GM21360 (cell line): ENCODE measurements around the gene MAPK12.

Experiments
- ATAC-seq: cut with Tn5 transposase; IDR thresholded peaks from one replicate; pipeline ENCODE4 v1.9.1; 2021; ENCODE audit warnings: mild to moderate bottlenecking, moderate library complexity; ENCODE audit not compliant: unreplicated experiment

The MAPK12 gene

DNA sequence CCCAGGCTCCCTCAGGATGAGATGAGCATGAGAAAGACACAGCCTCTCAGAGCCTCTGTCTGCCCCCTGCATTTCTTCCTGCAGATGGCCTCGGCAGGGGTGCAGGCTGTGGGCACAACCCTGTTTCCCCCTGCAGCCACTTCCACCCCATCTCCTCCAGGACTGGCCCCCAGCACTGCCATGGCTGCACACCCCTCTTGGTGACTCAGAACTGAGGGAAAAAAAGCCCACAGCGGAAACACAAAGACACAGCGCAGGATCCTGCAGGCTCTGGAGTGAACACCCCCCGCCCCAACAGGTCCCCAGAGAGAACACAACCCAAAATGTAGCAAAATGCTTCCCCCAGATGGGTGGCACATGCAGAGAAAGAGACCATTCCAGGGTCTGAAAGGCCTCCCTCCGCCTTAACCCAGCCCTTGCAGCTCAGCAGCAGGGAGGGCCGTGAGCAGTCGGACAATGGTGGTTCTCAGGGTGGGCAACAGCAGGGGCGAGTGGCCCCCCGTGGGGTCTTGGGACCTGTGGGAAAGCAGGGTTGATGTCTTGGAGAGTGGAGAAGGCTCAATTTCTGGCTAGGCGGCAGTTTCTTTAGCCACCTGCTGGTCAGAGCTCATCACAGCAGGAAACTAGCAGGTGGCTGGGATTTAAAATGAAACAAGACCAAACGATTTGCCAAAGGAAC is 24.6 kb downstream of the MAPK12 start:
- ATAC-seq, result no peak

DNA sequence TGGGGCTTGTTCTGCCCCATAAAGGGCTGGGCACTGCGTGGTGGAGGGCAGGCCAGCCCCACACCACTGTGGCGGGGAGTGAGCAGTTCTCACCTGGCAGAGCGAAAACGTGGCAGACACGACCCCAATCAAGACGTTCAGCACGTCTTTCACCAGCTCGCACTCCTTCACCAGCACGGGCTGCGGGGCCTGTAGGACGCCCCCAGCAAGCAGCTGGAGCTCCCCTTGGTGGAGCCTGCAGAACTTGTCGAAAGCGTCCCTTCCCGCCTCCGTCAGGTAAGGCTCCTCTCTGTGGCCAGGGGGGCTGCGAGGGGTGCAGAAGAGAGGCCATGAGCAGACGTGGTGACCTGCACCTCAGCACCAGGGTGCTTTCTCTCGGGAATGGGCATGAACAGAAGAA is 28.3 kb downstream of the MAPK12 start:
- ATAC-seq, result no peak

DNA sequence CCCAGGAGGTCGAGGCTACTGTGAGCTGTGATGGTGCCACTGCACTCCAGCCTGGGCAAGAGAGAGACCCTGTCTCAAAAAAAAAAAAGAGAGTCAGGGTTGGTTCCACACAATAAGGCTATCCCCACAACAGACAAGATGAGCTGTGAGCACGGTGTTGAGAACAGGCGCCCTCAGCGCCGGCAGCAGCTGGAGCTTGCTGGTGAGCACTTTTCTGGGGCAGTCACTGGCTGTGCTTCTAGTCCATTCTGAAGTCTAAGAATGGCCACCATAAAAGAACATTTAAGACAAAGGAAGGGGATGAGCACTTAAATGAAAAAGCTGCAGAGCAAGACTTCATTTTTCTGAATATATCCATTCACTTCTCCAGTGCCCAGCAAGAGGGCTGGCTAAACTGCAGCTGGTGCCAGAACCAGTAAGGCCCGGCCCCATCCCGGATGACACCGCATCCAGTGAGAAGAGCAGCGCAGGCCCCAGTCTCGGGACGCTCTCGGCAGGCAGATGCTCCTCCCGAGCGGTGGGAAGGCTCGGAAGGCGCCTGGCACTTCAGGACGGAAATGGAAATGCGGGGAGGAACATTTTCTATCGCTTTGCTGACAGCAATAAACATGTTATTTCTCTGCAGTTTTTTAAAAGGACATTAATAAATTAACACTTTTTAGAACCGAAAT is 28.9 kb downstream of the MAPK12 start:
- ATAC-seq, result no peak

DNA sequence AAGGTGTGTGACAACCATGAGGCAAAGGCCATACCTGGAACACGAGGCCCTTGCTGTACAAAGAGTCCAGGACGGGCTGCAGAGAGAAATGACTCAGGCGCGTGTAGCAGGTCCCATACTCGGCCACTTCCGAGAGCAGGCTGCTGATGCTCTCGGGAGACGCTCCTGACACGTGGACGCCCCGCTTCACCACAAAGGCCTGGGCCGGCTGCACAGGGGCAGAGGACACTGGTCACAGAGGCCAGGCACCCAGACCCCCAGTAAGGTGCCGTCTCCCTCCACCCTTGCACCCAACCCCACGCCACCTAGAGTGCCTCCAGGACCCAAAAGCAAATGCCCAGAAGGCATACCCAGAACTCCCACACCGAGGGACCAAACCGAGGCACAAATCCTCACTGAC is 32.1 kb downstream of the MAPK12 start:
- ATAC-seq, result no peak

DNA sequence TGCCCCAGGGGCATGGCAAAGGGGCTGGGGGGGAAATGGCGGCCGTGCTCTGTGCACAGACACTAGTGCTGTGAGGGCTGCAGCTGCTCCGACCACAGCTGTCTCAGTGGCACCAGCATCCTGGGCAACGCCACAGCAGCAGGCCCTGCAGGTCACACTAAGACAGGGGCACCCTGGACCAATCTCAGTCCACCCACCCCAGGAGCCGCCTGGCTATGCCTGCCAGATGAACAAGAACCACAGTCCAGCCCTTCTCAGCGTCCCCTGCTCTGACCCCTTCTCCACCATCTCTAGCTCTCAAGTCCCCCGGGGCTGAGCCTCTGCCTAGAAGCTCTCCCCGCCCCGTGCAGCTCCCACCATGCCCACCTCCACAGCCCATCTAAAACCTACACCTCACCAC is 33.1 kb downstream of the MAPK12 start:
- no peak for ATAC-seq

DNA sequence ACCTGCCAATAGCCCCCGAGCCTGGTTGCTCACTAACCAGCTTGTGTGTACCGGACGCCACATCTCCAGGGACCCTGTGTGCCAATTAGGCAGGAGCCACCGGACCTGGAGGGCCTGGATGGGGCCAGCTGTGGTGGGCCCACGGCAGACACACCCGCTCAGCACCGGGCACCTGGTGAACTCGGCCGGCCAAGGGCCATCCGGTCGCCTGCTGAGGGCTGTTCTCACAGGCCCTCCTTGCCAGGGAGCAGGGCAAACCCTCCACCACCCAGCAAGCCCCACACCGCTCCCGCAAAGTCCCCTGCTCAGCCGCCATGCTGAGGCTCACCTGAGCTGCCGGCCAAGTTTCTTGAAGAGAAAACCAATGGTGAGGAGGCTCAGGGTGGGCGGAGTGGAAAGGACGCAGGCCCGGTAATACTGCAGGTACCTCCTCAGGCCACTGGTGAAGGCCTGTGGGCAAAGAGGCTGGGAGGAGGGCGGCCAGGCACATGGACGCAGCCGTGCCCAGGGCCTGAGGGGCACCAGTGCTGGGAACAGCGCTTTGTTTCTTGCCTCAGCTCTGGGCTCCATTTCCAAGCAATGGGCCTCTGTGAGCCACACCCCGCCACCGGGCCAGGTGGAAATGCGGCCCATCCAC is 33.8 kb downstream of the MAPK12 start:
- no peak for ATAC-seq

DNA sequence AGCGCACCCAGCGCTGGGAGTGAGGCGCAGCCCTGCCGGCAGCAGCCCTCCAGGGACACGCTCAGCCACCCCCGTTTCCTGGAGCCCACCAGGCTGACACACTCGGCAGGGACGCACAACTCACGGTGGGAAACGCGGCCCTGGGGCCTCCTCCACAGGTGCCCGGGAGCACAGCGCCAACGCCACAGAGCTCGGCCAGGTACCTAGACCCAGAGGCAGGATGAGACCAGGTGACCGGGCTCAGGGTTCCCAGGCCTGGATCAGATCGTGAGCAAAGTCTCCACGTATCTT is 34.7 kb downstream of the MAPK12 start:
- no peak for ATAC-seq

DNA sequence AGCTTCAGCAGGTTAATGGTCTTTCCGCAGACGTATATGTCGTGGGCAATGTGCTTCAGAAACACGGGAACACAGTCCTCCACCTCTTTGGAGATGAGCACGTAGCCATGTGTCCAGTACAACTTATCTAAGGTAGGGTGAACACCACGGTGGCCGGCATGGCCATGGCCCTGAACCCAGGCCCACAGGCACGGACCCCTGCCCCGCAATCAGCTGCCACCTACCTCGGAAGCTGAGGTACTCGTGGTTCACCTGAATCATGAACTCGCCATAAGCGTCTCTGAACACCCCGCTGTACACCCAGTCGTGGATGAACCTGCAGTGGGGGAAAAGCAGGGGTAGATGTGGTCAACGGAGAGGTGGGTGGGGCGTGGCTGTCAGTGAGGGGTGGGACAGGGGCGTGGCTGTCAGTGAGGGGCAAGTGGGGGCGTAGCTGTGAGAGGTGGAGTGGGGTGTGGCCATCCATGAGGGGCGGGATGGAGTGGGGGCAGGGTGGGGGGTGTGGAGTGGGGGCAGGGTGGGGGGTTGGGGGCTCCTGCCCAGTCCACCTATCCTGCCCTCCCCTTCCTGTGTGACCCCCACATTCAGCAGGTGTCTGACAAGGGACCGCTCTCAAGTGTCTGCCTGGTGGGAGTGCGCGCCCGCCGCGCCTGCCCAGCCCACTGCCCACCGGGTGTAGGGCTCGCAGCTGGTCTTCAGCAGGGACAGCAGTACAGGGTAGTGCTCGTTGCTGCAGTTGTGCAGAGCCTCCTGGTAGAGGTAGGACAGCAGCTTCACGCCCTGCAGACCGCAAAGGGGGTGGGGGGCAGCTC is 35.2 kb downstream of the MAPK12 start:
- no peak for ATAC-seq

DNA sequence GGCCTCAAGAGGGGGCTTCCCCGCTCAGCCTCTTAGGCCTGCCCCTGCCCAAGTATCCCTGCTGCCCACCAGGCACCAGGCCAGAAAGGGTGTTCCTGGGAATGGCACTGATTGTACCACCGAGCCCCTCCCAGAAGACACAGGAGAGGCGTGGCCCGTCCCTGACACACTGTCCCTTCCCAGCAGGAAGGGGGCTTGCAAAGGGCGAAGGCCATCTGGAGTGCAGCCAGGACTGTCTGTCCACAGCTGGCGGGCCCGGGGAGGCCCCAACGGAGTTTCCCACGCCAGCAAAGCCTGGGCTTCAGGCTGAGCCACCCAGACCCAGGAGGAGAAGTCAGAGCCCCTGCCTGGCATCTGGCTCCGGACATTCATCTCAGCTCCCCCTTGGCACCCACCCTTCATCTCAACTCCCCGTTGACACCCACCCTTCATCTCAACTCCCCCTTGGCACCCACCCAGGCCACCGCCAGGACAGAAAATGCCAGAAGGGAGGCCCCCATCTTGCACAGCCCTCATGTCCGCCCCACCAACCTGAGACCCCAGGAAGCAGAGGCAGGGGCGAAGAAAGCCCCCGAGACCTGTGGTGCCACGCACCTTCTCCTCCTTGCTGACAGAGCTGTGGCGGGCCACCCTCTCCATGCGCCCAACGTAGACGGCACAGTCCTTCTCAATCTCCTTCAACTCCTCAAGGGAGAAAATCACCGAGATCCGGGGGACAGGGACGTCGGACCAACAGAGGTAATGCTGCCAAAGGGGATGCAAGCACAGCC is 36.1 kb downstream of the MAPK12 start:
- ATAC-seq, result no peak

DNA sequence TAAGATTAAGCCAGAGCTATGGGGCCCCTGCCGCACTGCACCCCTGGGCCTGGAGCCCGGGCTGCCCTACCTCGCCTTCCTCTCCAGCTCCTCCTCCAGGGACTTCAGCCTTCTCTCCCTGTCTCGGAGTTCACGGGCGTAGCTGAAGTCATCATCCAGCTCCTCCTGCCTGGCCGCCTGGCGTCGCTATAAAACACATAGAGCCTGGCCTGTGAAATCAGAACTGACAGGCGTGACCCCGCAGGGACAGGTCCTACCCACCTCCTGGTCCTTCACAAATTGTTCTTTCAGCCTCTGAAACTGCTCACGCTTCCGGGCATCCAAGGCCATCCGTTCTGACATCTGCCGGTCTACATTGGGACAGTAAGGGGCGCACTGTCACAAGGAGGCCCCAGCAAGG is 37.4 kb downstream of the MAPK12 start:
- no peak for ATAC-seq

DNA sequence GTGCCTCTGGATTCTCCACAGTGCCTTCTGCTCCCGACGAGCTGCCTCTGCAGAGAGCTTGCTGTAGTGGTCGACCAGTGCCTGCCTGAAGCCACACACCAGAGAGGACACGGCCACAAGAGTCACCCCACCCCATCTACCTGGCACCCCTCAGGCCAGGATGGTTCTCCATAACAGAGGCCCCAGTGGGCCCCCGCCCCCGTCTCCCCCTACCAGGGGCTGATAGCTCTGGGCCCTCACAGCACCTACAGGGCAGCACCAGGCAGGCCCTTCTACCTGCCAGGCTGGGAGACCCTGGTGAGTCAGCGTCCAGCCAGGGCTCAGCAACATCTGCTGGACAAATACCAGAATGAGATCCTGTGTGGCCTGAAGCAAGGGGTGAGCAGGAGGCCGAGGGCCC is 39.0 kb downstream of the MAPK12 start:
- ATAC-seq, result no peak

DNA sequence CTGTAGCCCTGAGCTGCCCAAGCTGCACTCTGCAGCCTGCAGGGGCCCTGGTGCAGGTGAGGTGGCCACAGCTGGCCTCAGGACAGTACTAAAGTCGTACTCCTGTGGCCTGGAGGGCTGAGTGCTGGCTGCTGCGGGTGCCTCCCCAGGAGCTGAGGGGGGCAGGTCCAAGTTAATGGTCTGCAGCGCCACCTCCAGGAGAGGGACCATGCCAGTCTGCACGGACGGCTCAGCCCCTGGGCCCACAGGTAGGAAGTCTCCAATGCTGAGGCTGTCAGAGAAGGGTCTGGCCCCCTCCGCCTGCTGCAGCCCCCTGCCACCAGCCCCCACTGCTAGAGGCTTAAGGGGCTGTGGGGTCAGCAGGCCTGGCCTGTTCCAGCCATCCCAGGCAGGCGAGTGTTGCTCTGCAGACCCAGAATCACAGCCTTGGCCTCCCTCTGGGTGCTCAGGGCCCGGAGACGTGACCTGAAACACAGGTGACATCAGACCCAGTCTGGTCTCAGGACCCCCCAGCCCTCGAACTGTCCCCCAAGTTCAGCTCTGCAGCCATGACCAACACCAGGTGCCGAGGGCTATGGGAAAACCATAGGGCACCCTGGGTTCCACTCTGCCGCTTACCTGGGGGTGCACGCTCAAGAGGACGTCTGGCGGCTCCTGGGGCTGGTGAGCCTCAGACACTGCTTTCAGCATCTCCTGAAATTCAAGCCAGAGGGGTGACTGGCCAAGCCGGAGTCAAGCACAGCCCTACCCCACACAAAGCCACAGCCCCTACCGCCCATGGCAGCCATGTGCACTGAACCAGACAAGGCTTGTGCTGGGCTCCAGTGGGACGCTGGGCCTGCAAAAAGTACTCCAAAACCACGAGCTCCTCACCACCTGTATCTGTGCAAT is 39.8 kb downstream of the MAPK12 start:
- ATAC-seq, result no peak

DNA sequence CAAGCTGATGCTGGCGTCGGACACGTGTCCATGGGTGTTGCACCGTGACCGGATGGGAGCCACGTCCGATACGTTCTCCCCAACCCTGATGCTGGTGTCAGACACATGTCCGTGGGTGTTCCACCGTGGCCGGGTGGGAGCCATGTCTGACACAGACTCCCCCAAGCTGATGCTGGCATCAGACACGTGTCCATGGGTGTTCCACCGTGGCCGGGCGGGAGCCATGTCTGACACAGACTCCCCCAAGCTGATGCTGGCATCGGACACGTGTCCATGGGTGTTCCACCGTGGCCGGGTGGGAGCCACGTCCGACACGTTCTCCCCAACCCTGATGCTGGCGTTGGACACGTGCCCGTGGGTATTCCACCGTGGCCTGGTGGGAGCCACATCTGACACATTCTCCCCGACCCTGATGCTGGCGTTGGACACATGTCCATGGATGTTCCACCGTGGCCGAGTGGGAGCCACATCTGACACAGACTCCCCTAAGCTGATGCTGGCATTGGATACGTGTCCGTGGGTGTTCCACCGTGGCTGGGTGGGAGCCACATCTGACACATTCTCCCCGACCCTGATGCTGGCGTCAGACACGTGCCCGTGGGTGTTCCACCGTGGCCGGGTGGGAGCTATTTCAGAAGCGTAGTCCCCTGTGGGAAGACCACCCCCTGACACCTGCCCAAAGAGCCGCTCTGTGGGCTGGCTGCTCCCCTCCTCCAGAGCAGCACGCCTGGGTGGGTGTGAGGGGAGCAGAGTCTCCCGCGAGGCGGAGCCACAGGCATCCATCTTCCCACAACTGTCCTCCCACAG is 40.7 kb downstream of the MAPK12 start:
- ATAC-seq, result no peak

DNA sequence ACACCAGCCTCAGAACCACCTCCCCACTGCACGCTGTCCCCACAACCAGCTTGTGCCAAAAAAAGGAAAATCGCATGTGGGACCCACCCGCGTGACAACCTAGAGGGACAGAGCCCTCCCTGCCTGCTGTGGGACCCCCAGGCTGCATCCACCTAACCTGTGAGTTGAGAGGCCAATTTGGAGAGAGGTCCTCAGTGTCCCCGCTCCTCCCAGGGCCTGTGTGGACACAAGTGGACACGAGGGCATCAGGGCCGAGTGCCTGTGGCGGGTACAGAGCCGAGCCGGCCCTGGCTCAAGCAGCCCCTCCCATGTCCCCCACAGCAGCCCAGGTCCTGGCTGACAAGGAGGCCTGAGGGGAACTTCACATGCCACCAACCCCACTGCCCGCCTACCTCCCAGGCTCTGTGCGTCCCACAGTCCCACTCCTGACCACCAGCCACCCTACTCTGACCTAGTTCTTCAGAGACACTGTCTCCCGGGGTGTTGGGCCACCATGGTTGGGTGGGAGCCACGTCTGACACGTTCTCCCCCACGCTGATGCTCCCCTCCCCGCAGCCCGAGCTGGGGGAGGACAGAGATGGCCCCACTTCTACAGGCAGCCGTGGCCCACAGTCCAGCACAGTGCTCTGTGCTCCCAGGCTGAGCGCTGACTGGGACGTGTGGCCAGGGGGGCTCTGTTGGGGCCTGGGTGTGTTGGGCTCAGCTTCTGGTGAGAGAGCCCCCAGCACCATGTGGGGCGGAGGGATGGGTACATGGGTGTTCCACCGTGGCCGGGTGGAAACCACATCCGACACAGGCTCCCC is 41.5 kb downstream of the MAPK12 start:
- no peak for ATAC-seq

DNA sequence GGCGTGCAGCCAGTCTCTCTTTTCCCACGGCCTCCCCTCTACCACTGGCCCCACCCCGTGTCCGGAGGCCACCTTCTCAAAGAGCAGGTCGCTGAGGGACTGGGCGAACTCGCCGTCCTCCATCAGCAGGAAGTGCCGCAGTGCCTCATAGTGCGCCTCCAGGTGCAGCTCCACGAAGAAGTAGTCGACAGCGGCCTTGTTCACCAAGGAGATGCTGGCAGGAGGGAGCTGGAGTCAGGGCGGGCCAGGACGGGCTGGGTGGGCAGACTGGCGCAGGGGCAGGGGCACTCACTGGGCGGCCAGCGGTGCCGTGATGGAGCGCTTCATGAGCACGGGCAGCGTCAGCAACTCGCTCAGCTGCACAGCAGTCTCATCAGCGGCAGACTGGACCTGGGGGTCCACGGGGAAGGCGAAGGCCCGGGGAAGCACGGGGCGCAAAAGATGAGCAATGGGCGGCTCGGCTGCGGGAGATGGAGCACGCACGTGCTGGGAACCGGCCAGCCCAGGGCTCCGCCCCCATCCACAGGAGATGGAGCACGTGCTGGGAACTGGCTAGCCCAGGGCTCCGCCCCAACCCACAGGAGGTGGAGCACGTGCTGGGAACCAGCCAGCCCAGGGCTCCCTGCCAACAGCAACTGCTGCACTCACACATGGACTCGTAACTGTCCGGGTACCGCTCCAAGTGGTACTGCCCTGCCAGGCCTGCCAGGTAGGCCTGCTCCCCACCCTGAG is 42.3 kb downstream of the MAPK12 start:
- no peak for ATAC-seq

DNA sequence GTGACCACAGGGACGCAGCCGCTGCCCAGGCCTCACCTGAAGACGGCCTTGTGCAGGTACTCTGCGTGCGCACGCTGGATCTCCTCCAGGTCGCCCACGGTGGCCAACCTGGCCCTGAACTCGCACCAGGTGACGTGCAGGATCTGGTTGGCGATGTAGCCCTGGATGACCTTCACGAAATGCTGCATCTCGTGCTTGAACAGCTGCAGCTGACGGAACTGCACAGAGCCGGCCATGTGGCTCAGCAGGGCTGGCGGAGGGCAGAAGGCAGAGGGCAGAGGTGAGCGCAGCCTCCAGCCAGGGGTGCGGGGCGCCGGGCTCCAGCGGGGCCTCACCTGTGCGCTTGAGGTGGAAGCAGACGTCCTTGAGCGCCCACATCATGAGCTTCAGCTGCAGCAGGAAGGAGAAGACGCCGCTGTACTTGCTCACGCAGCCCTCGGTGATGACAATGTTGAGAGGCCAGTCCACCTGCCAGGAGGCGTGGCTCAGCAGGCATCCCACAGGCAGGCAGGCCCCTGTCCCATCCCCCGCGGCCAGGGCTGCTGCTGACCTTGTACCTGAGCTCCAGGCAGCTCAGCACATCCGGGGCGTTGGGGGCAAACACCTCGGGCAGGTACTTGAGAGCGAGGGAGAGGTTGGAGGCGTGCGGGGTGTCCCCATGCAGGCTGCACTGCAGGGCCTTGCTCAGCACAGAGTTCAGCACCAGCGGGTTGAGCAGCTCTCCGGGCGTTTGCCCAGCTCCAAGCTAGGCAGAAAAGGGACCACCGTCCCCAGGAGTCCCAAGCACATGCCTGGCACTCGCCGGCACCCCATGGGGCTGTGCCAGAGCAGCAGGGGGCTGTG is 43.1 kb downstream of the MAPK12 start:
- no peak for ATAC-seq
